ENCODE data around the gene KIAA1755.

DNA sequence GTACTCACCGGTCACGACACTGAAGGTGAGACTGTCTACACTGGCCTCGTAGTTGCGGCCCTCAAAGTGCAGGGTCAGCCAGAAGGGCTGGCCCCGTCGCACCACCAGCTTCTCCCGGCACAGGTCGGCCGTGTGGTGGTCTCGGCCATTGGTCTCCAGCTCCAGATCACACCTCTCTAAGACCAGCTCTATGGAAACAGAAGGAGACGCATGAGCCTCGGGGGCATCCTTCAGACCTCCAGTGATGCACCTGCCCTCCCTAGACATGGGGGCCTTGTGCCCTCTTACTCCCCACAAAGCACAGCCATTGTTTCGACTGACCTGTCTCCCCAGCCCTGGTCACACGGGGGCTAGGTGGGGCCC, 99.1 kb downstream of the KIAA1755 start:
- TF ChIP-seq, protein P1, sequence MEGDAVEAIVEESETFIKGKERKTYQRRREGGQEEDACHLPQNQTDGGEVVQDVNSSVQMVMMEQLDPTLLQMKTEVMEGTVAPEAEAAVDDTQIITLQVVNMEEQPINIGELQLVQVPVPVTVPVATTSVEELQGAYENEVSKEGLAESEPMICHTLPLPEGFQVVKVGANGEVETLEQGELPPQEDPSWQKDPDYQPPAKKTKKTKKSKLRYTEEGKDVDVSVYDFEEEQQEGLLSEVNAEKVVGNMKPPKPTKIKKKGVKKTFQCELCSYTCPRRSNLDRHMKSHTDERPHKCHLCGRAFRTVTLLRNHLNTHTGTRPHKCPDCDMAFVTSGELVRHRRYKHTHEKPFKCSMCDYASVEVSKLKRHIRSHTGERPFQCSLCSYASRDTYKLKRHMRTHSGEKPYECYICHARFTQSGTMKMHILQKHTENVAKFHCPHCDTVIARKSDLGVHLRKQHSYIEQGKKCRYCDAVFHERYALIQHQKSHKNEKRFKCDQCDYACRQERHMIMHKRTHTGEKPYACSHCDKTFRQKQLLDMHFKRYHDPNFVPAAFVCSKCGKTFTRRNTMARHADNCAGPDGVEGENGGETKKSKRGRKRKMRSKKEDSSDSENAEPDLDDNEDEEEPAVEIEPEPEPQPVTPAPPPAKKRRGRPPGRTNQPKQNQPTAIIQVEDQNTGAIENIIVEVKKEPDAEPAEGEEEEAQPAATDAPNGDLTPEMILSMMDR (IDR thresholded peaks at IDR 0.05; ENCODE audit: low read depth, low read length): no peak
- TF ChIP-seq POLR2A (IDR thresholded peaks at IDR 0.05; ENCODE audit: extremely low read depth, insufficient read length): no peak
